Measurements from ENCODE around the gene TBL1X.

GRCh38 chrX:9495496-9495895 is 30.6 kb downstream of the TBL1X start:
- TF ChIP-seq CTCF (IDR thresholded peaks at IDR 0.05; ENCODE audit: extremely low read depth in 1 of 2, insufficient read depth in 1 of 2, low read depth in 1 of 2, low read length in 2 of 2) = no peak
- TF ChIP-seq EZH2 (IDR thresholded peaks at IDR 0.05; ENCODE audit: borderline replicate concordance, low read depth, low read length, severe bottlenecking) = no peak
- no peak for TF ChIP-seq MYC (IDR thresholded peaks at IDR 0.05; ENCODE audit: low read depth, low read length)
- no peak for TF ChIP-seq POLR2A (IDR thresholded peaks at IDR 0.05; ENCODE audit: low read depth, low read length)
- no peak for TF ChIP-seq POLR2AphosphoS5 (IDR thresholded peaks at IDR 0.05; ENCODE audit: insufficient read depth, low read depth, low read length)
- TF ChIP-seq FOS (IDR thresholded peaks at IDR 0.05; ENCODE audit: borderline replicate concordance, insufficient read depth, low read length) = no peak
- TF ChIP-seq MAX (IDR thresholded peaks at IDR 0.05; ENCODE audit: insufficient read depth, insufficient read length) = no peak
- no peak for TF ChIP-seq GATA2 (IDR thresholded peaks at IDR 0.05; ENCODE audit: insufficient read depth, insufficient read length, low read depth, low read length)
- TF ChIP-seq JUN (IDR thresholded peaks at IDR 0.05; ENCODE audit: borderline replicate concordance, insufficient read depth, insufficient read length, low read depth) = no peak

Data from endothelial cell of umbilical vein (primary cell).